Mesenteric fat pad (tissue), 1 donor: ENCODE measurements around the gene FBF1. TPM values are rescaled to one million over a fixed set of nuclear protein-coding genes. Genes with fewer than 3 reads are reported as not detected.
A peak's percentile ranks its signal among the peaks of the same experiment; 100 is the strongest.
"Not testable (repeated sequence)": the region's sequence is repeated elsewhere in the genome, so short reads cannot be mapped to it uniquely, and the experiment has no call there.

ENCODE experiments used
- DNase-seq: peaks from one replicate; pipeline ENCODE4 v3.0.0-alpha.2; 2020; ENCODE audit warnings: low spot score
- total RNA-seq: library from RNA; stranded (reverse); fragmentation: NEBNext Ultra II Directional; extraction: Animal tissue kit (Norgen Biotek cat#: 25700); gene quantifications from one replicate; pipeline ENCODE4 v1.2.1, GENCODE V29; 2021
- donor health status: DM: yes; HTN: yes; CAD: no.

Gene FBF1
- total RNA-seq, 1 donor from 2014 or later = 5.5 TPM

DNA sequence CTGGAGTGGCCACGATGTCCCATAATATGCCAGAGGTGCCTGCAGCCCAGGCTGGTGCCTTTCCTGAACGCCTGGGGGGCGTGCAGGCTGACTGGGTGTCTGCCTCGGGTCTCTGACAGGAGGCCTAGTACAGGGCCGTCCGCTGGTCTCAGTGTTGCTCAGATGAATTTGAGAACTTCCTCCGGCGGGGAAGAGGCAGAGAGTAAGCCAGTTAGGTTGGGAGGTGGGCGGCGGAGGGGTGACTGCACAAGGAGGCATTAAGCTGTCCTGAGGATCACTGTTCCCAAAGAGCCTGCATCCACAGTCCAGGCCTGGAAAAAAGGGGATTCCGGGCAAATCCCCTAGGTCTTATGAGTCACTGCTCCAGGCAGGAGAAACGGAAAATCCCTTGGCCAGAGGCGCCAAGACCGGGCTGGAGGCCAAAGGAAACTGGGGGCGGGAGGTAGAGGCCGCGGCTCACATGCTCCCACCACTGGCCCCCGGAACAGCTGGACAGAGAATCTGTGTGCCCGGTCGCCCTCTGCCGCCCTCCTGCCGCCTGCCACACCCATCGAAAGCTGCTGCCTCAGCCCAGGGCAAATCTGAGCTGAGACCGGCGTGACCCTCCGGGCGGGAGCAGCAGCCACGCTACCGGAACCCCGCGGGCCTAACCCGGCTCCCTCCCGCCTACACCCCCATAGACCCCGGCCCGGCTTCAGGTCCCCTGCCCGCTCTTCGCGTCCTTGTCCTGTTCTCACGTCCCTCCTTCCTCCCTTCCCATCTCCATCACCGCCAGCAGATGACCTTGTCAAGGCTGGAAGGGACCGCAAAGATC lies 63.7 kb downstream of the FBF1 start:
- peak; percentile 96 for DNase-seq

DNA sequence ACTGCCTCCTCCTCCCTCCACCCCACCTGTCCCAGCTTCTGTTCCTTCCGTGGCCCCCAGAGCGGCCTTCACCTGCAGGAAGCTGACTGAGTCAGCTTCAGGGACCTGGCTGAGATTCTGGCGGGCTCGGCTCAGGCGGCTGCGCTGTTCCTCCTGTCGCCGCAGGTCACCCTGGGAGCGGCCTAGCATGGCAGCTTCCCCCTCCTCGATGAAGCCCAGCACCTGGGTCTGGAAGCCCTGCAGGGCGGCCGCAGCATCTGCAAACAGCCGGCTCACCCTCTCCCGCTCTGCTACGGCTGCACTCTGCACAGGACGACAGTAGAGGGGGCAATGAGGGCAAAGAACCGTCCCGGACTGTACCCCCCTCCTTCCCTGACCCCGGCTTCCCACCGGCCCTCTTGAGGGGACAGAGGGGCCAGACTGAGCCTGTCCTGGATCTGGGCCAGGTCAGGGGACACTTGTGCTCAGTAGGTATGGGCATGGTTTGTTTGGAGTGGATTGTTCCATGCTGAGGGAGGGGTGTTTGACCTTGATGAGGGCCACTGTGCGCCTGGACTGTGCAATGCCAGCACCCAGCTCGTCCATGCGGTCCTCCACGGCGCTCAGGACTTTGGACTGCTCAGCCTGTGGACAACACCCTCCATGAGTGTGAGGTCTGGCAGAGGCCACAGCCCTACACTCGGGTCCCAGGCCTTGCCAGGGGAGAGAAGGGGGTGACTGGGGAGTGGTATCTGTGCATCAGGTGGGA lies 64.5 kb downstream of the FBF1 start:
- DNase-seq = no peak

- no peak for DNase-seq
Observed at GRCh38 chr17:75875940-75876189, 65.0 kb downstream of the FBF1 start.

- no peak for DNase-seq
Observed at GRCh38 chr17:75875182-75875939, 65.5 kb downstream of the FBF1 start.

DNA sequence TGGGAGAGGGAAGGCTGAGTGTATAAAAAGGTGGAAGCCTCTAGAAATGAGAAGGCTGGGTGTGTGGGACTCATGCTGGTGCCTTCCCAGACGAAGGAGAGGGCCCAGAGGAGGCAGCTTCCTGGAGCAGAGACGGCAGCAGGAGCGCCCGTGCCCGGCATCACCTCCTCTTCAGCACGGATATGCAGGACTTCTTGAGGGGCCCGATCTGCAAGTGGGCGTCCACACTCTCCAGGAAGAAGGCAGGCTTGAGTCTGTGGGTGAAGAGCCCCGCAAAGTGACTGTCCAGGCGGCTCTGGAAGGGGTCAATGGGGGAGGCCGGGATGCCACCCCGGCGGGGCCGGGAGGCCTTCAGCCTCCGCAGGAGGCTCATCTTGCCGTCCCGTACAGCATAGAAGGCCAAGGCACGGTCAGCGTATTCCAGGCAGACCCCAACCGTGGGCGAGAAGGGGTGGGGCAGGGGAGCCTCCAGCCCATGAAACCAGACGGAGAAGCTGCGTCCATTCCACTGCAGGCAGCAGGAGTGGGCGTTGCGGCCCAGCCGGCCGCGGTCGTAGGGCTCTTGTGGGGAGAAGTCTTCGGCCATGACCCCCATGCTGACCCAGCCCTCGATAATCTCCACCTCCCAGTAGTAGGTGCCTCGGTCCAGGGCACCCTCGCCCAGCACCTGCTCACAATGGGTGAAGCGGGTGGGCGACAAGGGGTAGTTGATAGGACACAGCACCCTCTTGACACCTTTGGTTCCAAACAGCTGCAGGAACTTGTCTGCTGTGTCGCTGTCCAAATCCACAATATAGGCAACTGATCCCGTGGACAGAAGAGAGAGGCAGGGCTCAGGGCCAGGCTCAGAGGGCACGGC lies 66.3 kb downstream of the FBF1 start:
- DNase-seq = no peak

DNA sequence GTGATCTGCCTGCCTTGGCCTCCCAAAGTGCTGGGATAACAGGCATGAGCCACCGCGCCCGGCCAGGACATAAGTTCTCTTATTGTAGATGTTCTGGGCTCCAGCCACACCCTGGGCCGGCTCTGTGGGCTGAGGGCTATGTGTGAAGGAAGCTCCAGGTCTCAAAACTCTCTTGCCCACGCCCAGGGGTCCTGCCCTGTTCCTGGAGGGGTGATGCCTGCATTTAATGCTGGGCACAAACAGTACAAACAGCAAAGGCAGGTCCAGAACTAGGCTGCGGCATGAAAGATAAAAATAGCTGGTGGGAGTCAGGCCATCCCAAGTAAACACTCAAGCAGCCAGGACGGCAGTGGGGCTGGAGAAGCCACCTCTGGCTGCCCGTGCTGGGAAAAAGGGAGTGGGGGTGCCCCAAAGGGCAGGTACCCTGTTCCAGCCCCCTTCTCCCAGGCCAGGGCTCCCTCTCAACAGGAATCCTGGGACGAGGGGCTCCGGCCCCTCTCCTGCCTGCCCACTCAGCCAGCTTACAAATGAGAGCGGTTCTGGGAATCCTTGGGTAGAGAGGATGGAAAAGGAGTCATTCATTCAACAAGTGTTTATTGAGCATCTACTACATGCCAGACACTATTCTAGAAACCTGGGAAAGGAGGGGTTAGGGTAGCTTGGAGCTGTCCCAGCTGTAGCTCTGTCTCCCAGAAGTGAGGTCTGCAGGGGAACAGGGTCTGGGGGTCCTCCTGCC lies 67.1 kb downstream of the FBF1 start:
- no peak for DNase-seq

- no peak for DNase-seq
Observed at GRCh38 chr17:75872434-75873351, 68.1 kb downstream of the FBF1 start.

DNA sequence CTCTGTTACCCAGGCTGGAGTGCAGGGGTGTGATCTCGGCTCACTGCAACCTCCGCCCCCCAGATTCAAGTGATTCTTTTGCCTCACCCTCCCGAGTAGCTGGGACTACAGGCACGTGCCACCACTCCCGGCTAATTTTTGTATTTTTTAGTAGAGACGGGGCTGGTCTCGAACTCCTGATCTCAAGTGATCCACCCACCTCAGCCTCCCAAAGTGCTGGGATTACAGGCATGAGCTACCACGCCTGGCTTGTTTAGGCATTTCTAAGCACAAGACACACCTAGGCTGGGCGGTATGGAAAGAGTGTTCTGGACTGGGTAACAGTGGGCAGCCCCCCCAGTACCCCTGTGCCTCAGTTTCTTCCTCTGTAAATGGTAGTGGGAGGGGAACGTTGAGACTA lies 70.6 kb downstream of the FBF1 start:
- DNase-seq = not testable (repeated sequence)

DNA sequence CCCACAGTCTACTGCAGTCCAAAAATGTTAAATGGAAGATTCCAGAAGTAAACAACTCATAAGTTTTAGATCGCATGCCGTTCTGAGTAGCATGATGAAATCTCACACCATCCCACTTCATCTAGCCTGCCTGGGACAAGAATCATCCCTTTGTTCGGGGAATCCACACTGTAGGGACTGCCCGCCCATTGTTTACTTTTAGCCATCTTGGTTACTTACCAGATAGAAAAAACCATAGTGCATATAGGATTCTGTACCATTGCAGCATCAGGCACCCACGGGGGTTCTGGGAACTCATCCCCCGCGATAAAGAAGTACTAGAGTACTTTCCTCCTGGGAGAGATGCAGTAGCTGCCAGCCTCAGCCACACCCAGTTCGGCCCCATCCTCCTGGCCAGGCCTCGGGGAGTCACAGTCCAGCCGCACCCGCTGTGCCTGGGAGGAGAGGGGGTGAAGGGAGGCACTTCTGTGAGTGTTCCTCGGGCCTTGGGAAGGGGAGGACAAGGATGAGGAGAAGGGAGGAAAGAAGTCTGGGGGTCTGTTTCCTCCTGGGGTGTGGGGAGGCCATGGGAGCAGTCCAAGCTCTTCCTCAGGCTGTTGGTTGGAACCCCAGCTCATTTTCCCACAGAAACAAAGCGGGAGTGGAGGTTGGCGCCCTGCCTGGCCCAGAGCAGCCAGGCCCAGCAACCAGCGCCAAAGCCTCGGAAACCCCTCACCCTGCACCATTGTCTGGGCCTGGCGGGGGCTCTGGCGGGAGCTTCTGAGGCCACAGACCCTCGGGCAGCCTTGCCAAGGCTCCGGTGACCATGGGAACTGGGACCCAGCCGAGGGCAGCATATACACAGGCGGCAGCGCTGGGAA lies 71.3 kb downstream of the FBF1 start:
- DNase-seq = no peak

DNA sequence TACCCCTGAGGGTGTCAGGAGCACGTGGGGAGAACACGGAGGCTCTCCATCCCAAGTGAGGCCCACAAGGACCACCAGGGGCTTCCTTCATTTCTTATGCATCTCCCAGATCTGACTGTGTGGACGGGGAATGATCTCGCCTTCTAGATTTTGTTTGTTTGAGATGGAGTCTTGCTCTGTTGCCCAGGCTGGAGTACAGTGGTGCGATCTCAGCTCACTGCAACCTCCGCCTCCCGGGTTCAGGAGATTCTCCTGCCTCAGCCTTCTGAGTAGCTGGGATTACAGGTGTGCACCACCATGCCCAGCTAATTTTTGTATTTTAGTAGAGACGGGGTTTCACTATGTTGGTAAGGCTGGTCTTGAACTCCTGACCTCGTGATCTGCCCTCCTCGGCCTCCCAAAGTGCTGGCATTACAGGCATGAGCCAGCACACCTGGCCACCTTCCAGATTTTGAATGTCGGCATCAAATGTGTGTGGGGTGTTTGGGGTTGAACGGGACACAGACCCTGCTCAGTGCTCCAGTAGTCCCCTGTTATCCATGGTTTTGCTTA lies 72.0 kb downstream of the FBF1 start:
- not testable (repeated sequence) for DNase-seq

DNA sequence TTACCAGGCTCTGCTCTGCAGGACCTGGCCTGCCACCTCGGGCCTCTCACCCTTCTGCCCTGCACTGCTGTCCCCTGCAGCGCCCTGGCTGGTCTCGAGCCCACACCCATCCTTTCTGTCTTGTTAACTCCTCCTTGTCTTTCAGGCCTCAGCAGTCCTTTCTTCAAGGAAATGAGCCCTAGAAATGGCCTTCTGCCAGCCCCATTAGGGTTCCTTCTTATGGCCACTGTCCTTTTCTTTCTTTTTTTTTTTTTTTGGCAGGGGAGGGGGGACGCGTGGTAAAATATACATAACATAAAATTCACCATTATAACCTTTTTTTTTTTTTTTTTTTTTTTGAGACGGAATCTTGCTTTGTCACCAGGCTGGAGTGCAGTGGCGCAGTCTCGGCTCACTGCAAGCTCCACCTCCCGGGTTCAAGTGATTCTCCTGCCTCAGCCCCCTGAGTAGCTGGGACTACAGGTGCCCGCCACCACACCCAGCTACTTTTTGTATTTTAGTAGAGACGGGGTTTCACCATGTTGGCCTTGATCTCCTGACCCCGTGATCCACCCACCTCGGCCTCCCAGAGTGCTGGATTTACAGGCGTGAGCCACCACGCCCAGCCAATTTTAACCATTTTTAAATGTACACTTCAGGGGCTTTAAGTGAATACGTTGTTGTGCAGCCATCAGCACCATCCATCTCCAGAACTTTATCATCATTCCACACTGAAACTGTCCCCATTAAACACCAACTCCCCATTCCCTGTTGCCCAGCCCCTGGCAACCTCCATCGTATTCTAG lies 75.2 kb downstream of the FBF1 start:
- DNase-seq = not testable (repeated sequence)

DNA sequence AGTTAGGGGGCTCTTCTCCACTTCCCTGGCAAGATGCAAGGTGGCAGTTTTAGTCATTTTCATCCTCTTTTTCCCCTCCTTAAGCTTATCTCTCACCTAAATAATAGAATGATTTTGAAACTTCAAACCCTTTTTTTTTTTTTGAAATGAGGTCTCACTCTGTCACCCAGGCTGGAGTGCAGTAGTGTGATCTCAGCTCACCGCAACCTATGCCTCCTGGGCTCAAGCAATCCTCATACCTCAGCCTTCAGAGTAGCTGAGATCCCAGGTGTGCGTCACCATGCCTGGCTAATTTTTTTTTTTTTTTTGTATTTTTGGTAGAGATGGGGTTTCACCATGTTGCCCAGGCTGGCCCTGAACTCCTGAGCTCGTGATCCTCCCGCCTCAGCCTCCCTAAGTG lies 76.0 kb downstream of the FBF1 start:
- DNase-seq = not testable (repeated sequence)

GRCh38 chr17:75864448-75864871 lies 76.4 kb downstream of the FBF1 start:
- DNase-seq = no peak

DNA sequence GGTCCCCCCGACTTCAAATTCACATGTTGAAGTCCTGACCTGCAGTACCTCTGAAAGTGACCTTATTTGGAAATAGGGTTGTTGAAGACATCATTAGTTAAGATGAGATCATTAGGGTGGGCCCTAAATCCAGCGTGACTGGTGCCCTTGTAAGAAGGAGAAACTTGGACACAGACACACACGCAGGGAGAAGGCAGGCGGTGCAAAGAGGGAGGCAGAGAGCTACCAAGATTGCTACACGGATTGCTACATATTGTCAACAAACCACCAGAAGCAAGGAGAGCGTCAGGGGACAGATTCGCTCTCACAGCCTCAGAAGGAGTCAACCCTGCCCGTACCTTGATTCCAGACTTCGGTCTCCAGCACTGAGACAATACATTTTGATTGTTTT lies 78.9 kb downstream of the FBF1 start:
- DNase-seq = no peak
